ENCODE measurements around the gene SRGAP3. TPM values are rescaled to one million over a fixed set of nuclear protein-coding genes. Genes with fewer than 3 reads are reported as not detected.

SRGAP3 gene
- total RNA-seq, 1 experiment from 2014 or later: 17.9 TPM

DNA sequence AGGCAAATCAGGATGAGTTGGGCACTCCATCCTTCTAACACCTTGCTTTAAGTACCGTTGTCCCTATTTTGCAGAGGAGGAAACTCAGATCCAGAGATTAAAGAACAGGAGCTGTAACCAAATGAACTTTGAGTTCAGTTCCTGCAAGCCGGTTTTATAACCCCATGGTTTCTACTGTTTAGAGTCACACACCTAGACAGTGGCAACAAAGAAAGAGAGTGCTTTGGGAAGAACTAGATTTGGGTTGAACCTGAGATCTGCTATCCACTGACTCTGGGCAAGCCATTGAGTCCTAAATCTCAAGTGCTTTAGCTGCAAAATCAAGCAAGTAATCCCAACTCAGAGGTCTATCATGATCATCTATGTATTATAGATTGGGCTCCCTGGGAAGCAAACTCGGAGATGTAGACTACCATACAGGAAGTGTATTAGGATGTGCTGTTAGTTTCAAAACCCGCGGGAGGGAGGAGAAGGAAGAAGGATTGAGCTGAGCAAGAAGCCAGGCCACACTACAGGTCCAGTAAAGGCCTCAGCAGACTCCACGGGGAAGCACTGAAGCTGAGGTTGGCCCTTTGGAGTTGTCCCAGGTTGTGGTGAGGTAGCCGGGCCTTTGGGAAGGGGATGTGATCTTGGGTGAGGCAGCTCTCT lies 42.2 kb downstream of the SRGAP3 start:
- peaks cover 16% of the 10 kb centered on the region for H3K4me1 Mint-ChIP-seq
- TF ChIP-seq ATF1 (CRISPR knock-in tag; IDR thresholded peaks at IDR 0.05): no peak
- H3K36me3 Mint-ChIP-seq: no peaks in the 10 kb centered on the region
- no peak overlapping the region for H3K27ac Mint-ChIP-seq
- no peak overlapping the region for H3K4me3 Mint-ChIP-seq
- no peak for DNase-seq (ENCODE audit: low spot score)
- no peaks in the 10 kb centered on the region for H3K27me3 Mint-ChIP-seq (ENCODE audit: low read depth)
- ATAC-seq: no peak
- peaks cover 6% of the 10 kb centered on the region for H3K9me3 Mint-ChIP-seq
- ChIA-PET CTCF (no interaction called here), POLR2A (no interaction called here)

DNA sequence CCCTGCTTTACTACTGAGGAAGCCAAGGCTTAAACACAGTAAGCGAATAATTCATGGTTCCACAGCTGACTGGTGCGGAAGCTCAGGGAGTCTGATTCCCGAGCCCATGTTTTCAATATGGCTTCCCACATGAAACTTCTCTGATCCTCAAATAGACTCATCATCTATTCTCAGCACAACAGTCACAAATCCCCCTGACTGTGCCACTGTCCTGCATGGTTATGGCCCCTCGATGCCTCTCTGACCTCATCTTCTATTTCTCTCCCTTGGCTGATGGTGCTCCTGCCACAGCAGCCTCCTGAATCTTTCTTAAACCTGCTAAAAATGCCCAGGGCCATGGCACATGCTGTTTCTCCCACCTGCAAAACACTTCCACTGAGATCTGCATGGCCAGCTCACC lies 43.2 kb downstream of the SRGAP3 start:
- ChIA-PET POLR2A (no interaction called here), CTCF (no interaction called here)
- no peak for DNase-seq (ENCODE audit: low spot score)
- Mint-ChIP-seq H3K4me1 (peaks cover 26% of the 10 kb centered on the region), H3K4me3 (no peak overlapping the region), H3K27me3 (ENCODE audit: low read depth) (no peaks in the 10 kb centered on the region), H3K36me3 (no peaks in the 10 kb centered on the region), H3K9me3 (peaks cover 6% of the 10 kb centered on the region), H3K27ac (no peak overlapping the region)
- TF ChIP-seq TEAD1 (CRISPR knock-in tag; IDR thresholded peaks at IDR 0.05): no peak
- TF ChIP-seq, protein P1, sequence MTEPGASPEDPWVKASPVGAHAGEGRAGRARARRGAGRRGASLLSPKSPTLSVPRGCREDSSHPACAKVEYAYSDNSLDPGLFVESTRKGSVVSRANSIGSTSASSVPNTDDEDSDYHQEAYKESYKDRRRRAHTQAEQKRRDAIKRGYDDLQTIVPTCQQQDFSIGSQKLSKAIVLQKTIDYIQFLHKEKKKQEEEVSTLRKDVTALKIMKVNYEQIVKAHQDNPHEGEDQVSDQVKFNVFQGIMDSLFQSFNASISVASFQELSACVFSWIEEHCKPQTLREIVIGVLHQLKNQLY (CRISPR knock-in tag; IDR thresholded peaks at IDR 0.05): no peak
- TF ChIP-seq ZNF232 (CRISPR knock-in tag; IDR thresholded peaks at IDR 0.05): no peak
- TF ChIP-seq, protein P2, sequence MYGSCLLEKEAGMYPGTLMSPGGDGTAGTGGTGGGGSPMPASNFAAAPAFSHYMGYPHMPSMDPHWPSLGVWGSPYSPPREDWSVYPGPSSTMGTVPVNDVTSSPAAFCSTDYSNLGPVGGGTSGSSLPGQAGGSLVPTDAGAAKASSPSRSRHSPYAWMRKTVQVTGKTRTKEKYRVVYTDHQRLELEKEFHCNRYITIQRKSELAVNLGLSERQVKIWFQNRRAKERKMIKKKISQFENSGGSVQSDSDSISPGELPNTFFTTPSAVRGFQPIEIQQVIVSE (CRISPR knock-in tag; IDR thresholded peaks at IDR 0.05; ENCODE audit: borderline replicate concordance): no peak
- TF ChIP-seq FOXJ3 (CRISPR knock-in tag; IDR thresholded peaks at IDR 0.05; ENCODE audit: borderline replicate concordance): no peak
- TF ChIP-seq SMAD3 (CRISPR knock-in tag; IDR thresholded peaks at IDR 0.05; ENCODE audit: borderline replicate concordance): no peak
- TF ChIP-seq TEAD4 (CRISPR knock-in tag; IDR thresholded peaks at IDR 0.05): no peak
- TF ChIP-seq TP53 (CRISPR knock-in tag; IDR thresholded peaks at IDR 0.05): no peak
- no peak for TF ChIP-seq CBFB (CRISPR knock-in tag; IDR thresholded peaks at IDR 0.05; ENCODE audit: low read depth)
- TF ChIP-seq, protein P3, sequence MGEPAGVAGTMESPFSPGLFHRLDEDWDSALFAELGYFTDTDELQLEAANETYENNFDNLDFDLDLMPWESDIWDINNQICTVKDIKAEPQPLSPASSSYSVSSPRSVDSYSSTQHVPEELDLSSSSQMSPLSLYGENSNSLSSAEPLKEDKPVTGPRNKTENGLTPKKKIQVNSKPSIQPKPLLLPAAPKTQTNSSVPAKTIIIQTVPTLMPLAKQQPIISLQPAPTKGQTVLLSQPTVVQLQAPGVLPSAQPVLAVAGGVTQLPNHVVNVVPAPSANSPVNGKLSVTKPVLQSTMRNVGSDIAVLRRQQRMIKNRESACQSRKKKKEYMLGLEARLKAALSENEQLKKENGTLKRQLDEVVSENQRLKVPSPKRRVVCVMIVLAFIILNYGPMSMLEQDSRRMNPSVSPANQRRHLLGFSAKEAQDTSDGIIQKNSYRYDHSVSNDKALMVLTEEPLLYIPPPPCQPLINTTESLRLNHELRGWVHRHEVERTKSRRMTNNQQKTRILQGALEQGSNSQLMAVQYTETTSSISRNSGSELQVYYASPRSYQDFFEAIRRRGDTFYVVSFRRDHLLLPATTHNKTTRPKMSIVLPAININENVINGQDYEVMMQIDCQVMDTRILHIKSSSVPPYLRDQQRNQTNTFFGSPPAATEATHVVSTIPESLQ (CRISPR knock-in tag; IDR thresholded peaks at IDR 0.05): no peak
- no peak for TF ChIP-seq SMAD4 (CRISPR knock-in tag; IDR thresholded peaks at IDR 0.05)
- TF ChIP-seq, protein P4, sequence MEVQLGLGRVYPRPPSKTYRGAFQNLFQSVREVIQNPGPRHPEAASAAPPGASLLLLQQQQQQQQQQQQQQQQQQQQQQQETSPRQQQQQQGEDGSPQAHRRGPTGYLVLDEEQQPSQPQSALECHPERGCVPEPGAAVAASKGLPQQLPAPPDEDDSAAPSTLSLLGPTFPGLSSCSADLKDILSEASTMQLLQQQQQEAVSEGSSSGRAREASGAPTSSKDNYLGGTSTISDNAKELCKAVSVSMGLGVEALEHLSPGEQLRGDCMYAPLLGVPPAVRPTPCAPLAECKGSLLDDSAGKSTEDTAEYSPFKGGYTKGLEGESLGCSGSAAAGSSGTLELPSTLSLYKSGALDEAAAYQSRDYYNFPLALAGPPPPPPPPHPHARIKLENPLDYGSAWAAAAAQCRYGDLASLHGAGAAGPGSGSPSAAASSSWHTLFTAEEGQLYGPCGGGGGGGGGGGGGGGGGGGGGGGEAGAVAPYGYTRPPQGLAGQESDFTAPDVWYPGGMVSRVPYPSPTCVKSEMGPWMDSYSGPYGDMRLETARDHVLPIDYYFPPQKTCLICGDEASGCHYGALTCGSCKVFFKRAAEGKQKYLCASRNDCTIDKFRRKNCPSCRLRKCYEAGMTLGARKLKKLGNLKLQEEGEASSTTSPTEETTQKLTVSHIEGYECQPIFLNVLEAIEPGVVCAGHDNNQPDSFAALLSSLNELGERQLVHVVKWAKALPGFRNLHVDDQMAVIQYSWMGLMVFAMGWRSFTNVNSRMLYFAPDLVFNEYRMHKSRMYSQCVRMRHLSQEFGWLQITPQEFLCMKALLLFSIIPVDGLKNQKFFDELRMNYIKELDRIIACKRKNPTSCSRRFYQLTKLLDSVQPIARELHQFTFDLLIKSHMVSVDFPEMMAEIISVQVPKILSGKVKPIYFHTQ (CRISPR knock-in tag; IDR thresholded peaks at IDR 0.05): no peak
- no peak for TF ChIP-seq IRF2 (CRISPR knock-in tag; IDR thresholded peaks at IDR 0.05; ENCODE audit: borderline replicate concordance, low read depth)
- TF ChIP-seq, protein P5, sequence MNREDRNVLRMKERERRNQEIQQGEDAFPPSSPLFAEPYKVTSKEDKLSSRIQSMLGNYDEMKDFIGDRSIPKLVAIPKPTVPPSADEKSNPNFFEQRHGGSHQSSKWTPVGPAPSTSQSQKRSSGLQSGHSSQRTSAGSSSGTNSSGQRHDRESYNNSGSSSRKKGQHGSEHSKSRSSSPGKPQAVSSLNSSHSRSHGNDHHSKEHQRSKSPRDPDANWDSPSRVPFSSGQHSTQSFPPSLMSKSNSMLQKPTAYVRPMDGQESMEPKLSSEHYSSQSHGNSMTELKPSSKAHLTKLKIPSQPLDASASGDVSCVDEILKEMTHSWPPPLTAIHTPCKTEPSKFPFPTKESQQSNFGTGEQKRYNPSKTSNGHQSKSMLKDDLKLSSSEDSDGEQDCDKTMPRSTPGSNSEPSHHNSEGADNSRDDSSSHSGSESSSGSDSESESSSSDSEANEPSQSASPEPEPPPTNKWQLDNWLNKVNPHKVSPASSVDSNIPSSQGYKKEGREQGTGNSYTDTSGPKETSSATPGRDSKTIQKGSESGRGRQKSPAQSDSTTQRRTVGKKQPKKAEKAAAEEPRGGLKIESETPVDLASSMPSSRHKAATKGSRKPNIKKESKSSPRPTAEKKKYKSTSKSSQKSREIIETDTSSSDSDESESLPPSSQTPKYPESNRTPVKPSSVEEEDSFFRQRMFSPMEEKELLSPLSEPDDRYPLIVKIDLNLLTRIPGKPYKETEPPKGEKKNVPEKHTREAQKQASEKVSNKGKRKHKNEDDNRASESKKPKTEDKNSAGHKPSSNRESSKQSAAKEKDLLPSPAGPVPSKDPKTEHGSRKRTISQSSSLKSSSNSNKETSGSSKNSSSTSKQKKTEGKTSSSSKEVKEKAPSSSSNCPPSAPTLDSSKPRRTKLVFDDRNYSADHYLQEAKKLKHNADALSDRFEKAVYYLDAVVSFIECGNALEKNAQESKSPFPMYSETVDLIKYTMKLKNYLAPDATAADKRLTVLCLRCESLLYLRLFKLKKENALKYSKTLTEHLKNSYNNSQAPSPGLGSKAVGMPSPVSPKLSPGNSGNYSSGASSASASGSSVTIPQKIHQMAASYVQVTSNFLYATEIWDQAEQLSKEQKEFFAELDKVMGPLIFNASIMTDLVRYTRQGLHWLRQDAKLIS (CRISPR knock-in tag; IDR thresholded peaks at IDR 0.05; ENCODE audit: borderline replicate concordance): no peak
- no peak for TF ChIP-seq PRRX2 (CRISPR knock-in tag; IDR thresholded peaks at IDR 0.05)
- TF ChIP-seq ZNF671 (CRISPR knock-in tag; IDR thresholded peaks at IDR 0.05): no peak
- no peak for TF ChIP-seq SP1 (CRISPR knock-in tag; conservative IDR thresholded peaks at IDR 0.05)
- no peak for TF ChIP-seq ESRRA (CRISPR knock-in tag; IDR thresholded peaks at IDR 0.05; ENCODE audit: borderline replicate concordance)
- no peak for TF ChIP-seq OVOL2 (CRISPR knock-in tag; IDR thresholded peaks at IDR 0.05; ENCODE audit: borderline replicate concordance)
- no peak for TF ChIP-seq NFE2L1 (CRISPR knock-in tag; IDR thresholded peaks at IDR 0.05)
- no peak for ATAC-seq

All from WTC11 (cell line).